HG02852 (cell line): ENCODE data around the gene DHRS4.
"Not testable (repeated sequence)": the region's sequence is repeated elsewhere in the genome, so short reads cannot be mapped to it uniquely, and the experiment has no call there.

Experiments used
- ATAC-seq: cut with Tn5 transposase; IDR thresholded peaks from one replicate; pipeline ENCODE4 v1.9.1; 2021; ENCODE audit warnings: mild to moderate bottlenecking, moderate library complexity; ENCODE audit not compliant: unreplicated experiment

Gene DHRS4

DNA sequence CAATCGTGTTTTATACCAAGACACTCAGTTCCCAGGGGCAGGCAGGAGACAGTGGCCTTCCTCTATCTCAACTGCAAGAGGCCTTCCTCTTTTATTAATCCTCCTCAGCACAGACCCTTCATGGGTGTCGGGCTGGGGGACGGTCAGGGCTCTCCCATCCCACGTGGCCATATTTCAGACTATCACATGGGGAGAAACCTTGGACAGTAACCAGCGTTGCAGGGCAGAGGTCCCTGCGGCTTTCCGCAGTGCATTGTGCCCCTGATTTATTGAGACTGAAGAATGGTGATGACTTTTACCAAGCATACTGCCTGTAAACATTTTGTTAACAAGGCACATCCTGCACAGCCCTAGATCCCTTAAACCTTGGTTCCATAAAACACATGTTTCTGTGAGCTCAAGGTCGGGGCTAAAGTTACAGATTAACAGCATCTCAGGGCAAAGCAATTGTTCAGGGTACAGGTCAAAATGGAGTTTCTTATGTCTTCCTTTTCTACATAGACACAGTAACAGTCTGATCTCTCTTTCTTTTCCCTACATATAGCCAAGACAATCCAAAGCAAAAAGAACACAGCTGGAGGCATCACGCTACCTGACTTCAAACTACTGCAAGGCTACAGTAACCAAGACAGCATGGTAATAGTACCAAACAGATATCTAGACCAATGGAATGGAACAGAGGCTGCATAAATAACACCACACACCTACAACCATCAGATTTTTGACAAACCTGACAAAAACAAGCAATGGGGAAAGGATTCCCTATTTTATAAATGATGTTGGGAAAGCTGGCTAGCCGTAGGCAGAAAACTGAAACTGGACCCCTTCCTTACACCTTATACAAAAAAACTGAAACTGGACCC lies 28.6 kb downstream of the DHRS4 start:
- not testable (repeated sequence) for ATAC-seq

DNA sequence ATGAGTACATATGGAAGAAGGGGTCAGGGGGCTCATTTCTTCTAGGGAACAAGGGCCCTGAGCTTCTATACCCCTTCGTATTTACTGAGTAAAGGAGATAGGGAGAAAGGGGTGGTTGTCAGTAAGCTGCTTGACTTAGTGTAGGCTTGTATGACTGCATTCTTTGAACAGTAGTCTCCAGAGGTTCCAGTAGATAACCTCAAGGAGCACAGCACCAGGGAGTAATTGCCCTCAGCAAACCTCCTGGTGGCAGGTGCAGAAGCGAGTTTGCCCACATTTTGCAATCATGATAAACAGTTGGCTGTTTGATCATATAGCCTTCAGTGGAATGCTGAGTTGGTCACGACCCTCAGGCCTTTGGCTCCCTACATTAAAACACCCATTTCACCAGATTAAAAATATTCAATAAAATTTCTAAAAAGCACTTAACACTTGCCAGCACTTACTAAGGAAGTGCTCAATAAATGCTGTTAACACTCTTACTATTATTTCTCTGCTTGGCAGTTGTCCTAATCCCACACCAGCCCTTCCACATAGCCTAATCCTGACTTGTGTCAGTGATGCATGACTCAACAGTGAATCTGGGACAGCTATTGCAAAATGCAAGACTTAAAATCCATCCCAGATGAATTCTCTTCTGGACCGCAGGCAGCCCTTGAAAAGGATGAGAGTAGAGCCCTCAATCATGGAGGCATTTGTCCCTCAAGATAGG lies 31.5 kb downstream of the DHRS4 start:
- no peak for ATAC-seq

DNA sequence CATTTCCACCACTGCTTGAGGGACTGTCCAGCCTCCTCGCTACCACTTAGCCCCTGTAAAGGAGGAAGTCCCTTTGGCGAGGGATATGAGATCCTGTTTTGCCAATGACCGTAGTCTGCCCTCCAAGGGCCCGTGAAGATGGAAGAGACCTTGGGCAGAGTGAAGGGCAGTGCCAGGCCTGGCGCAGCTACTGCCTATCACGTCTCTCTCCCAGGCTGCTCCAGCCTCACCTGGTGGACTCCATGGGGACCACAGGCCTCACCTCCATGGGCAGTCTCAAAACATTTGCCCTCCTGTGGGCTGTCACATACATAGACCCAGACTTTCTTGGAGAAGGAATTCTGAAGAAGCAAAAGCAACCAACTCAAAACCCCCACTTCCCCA lies 34.6 kb downstream of the DHRS4 start:
- peak; percentile 4 for ATAC-seq

DNA sequence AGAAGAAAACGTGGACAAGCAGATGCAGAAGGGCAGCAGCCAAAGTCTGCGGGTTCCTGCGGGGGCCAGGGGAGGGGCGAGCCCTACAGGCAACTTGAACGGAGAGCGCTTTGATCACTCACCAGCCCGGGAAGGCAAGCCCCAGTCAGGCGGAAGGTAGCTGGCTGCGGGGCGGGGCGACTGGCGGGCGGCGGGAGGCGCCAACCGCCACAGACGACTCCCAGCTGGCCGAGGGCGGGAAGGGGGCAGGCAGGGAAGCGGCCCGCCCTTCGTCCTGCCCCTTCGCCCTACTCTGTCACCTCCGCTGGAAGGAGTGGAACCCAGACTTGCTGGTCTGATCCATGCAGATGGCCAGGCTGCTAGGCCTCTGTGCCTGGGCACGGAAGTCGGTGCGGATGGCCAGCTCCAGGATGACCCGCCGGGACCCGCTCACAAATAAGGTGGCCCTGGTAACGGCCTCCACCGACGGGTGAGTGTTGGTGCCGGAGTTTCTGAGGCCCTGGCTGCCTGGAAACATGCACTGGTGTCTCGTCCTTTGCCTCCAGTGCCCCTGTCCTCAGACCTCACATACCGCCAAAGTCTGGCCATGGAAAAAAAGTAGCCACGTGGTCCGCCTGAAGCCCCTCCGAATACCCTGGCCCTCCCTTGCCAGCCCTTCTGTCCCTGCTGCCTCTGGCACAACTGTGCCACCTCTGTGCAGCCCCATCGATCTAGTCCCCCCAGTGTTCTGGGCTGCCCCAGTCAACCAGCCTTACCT lies 35.2 kb downstream of the DHRS4 start, which contains the start of gene DHRS4L2:
Gene DHRS4L2 (plus strand): TSS at position 323 of the 757 bp plus-strand sequence. CDS start 19 bp downstream, at position 342.
- ATAC-seq = peak; percentile 94

DNA sequence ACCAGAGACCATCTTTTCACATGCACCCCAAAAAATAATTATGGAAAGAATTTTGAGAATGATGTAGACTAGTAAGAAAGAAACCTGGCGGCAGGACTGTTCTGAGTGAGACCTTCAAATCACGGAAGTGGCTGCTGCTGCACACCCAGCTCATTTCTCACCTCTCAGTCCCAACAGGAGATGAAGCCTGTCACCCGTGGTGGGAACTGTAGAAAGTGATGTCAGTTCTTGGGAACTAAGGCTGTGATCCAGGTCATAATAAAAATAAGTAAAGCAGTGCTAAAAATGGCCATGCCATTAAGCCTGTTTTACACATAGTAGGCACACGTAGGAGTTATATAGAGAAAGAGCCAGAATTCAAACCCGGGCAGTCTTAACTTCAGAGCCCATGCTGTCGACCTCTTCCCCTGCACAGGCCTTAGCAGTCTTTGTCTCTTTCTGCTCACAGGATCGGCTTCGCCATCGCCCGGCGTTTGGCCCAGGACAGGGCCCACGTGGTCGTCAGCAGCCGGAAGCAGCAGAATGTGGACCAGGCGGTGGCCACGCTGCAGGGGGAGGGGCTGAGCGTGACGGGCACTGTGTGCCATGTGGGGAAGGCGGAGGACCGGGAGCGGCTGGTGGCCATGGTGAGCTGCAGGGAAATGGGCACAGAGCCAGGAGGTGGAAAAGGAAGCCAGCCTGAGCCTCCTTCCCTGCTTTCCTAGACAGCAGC lies 36.3 kb downstream of the DHRS4 start:
- peak; percentile 49 for ATAC-seq

DNA sequence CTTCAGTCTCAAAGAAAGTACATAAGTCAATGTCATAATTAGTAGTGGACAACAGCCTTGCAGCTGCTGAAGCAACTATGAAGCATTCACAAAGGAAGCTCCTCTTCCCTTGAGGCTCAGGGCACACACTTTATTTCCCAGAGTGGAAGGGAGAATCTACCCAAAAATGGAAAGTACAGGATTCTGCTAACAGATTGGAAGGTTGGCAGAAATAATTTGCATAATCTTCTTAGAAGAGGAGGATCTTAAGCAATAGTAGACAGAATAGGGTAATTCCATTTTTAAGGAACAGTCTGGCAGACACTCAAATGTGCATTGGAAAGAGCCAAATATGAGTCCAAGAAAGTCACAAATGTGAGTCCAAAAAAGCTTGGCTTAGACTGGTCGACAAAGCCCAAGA lies 37.4 kb downstream of the DHRS4 start:
- ATAC-seq = not testable (repeated sequence)

DNA sequence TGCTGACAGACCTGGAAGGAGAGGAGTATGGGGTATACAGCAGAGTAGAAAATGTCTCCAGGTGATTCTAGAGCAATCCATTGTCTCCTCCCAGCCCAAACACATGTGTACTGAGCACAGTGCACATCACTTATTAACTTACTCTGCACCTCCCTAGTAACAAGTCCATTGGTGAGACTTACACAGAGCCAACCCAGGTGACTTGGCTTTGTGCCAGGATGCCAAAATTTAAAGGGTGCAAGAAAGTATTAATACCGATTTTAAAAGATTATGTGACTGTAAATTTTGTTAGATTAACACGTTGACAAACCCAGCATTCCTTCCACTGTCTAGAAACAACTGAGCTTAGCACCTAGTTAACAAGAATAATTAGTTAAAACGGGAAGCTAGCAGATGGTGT lies 39.5 kb downstream of the DHRS4 start:
- ATAC-seq = not testable (repeated sequence)

DNA sequence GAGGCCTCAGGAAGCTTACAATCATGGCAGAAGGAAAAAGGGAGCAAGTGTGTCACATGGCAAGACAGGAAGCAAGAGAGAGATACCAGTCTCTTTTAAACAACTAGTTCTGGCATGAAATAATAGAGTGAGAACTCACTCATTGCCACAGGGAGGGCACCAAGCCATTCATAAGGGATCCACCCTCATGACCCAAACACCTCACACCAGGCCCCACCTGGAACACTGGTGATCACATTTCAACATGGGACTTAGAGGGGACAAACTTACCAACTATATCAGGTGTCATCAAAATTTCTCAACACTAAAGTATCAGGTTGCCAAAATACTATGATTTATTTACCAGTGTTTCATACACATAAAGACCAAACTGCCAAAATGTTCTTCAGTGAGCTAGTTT lies 42.4 kb downstream of the DHRS4 start:
- not testable (repeated sequence) for ATAC-seq

DNA sequence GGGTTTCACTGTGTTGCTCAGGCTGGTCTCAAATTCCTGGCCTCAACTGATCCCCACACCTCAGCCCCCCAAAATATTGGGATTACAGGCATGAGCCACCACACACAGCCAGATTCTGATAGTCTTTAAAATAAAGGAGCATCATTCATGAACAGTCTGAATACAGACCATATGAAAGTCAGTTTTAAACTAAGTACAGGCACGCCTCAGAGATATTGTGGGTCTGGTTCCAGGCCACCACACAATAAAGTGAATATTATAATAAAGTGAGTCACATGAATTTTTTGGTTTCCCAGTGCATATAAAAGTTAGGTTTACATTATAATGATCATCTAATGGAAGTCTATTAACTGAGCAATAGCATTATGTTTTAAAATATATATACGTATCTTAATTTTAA lies 43.3 kb downstream of the DHRS4 start:
- not testable (repeated sequence) for ATAC-seq

DNA sequence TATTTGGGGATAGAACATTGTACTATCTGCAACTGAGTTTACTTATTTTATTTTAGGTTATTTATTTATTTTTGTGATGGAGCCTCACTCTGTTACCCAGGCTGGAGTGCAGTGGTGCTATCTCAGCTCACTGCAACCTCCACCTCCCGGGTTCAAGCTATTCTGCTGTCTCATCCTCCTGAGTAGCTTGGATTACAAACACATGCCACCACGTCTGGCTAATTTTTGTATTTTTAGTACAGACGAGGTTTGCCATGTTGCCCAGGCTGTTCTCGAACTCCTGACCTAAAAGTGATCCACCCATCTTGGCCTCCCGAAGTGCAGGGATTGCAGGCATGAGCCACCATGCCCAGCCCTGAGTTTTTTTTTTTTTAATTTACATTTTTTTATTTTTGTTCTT lies 46.1 kb downstream of the DHRS4 start:
- not testable (repeated sequence) for ATAC-seq

DNA sequence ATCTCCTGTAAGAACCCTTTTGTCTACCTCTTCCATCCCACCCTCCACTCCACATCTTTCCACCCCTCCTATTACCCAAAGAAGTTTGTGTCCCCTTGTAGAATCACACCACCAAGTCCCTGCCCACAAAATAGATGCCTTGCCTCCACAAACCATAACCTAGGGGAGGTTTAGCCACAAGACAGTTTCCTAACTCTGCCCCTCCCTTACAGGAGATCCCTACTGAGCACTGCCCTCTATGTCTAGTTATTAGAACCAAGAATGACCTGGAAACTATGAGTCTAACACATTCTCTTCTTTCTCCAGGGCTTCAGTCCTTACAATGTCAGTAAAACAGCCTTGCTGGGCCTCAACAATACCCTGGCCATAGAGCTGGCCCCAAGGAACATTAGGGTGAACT lies 47.5 kb downstream of the DHRS4 start:
- not testable (repeated sequence) for ATAC-seq

DNA sequence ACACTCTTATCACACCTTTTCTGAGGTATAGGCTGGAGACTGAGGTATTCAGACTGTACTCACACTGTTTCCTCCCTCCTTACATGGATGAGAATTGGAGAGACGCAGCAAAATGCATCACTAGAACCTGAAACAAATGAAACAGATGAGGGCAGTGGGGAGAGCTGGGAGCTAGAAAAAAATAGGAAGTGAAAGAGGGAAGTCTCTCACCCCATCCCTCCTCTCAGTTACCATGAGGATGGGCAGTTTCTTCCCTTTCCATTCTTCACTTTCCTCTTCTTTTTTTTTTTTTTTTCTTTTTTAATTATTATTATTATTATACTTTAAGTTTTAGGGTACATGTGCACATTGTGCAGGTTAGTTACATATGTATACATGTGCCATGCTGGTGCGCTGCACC lies 48.1 kb downstream of the DHRS4 start:
- ATAC-seq = not testable (repeated sequence)

DNA sequence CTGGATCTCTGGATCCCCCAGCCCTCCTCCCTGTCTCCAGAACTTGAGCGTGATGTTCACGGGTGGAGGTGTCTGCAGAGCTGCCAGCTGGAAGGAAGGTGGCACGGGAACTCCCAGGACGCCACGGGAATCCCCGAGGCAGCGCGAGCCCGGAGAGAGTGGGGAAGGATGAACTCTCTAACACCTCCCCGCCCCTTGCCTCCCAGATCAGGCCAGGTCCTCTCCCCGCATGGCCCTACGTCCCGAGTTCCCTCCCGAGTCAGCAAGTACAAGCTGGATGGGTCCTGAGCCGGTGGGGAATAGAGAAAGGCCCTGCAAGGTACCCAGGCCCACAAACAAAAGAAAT lies 52.9 kb downstream of the DHRS4 start:
- peak; percentile 49 for ATAC-seq

DNA sequence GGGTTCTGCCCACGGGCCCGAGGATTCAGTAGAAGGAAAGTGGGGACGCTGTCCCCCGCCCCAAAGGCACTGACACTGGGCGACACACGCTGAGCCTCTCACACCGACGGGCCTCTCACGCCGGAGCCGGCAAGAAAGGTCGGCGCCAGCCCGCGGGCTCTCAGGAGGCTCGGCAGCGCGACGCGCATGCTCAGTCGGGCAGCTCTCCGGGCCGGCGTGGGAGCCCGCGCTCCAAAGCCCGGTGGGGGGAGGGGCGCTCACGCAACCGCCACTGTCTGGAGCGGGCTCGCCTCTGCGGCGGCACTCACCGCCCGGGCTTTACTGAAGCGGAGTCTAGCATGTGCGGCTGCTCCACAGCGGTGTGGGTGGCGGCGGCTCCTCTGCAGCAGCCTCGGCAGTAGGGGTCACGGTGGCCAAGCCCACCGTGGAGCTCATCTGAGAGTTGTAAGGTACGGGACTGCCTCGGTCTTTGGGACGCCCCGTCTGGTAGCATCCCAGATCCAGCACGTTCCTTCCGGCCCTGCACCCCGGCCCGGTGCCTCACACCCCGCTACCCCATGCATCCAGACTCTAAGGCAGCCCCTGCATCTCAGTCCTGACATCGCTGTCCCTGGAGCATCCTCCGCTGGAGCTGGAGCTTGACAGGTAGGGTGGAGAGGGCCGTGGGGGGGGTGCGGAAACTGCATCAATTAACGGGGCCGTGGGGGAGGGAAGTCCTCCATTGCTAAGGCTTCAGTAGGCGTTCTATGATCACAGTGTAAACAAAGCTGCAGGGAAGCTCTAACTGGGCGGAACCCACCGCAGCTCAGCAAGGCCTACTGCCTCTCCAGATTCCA lies 53.5 kb downstream of the DHRS4 start:
- peak; percentile 90 for ATAC-seq

DNA sequence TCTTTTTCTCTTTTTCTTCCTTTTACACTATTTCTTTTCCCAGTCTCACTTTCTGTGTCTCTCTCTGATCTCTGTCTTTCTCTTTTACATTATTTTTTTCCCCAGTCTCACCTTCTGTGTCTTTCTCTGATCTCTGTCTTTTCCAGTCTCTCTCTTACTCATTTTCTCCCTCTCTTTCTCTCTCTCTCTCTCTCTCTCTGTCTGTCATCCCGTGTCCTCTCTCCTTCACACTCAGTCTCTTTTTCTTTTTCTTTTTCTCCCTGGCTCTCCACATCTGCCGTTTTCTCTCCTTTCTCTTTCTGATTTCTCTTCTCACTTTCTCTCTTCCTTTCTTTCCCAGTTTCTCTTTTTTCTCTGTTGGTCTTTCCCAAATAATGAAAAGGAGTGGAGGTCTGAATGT lies 57.5 kb downstream of the DHRS4 start:
- no peak for ATAC-seq

DNA sequence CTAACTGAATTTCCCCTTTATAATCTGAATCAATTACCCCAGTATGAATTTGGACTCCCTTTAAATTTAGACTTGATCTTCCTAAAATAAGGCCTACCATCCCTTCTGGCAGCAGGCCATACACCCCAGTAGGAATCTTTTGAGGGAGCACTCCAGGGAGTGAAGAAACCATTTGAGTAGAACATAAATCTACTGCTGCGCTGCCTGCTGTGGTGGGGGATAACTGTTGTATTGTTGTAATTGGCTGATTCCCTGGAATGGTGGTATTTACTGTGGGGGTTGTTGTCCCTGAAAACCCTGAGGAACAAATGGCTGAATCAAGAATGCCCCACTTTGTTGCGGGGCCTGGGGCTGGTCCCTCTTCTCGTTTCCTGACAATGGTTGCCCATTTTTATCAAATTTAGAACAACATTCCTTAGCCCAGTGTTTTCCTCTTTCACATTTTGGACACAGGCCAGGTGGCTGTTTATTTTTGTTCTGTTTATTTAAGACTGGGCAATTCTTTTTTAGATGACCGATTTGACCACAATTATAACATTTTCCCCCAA lies 59.2 kb downstream of the DHRS4 start:
- ATAC-seq = not testable (repeated sequence)

DNA sequence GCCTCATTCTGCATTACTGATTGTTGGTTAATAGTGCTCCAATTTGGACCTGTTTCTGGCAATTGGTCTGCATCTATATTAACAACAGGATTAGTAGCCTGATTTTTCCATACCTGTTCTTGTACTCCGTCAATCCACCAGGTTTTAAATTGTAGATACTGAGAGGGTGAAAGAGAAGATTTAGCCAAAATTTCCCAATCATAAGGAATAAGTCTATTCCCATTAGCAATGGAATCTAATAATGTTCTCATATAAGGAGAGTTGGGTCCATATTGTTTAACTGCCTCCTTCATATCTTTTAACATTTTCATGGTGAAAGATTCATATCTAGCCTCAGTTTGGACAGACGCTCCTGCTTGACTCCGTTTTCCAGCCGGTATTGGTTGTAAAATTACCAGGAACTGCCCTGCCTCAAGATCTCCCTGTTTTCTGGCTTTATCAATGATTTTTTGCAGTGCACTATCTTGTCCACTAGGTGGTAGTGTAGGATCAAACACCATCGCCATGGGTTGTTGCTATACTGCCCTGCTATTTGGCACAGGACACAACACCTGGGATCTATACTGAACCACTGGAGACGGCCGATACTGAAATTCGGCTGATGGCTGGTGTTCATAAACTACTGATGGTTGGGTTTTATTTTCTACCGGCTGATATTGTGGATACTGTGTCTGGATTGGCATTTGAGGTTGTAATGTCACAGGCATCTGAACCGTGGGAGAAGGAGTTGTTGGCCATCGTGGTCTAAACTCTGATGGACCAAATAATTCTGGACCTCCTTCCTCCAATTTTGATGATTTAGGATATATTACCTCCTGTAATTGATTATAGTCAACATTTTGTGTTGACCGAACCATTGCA lies 60.3 kb downstream of the DHRS4 start:
- peak; percentile 79 for ATAC-seq

DNA sequence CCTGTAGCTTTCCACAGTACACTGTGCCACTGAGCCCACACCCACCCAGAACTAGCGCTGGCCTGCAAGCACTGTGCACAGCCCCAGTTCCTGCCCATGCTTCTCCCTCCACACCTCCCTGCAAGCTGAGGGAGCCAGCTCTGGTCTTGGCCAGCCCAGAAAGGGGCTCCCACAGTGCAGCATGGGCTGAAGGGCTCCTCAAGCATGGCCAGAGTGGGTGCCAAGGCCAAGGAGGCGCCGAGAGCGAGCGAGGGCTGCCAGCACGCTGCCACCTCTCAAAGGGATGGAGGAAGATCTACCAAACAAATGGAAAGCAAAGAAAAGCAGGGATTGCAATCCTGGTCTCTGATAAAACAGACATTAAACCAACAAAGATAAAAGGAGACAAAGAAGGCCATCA lies 62.2 kb downstream of the DHRS4 start:
- ATAC-seq = not testable (repeated sequence)
